Hematopoietic multipotent progenitor cell treated with erythropoietin and hydrocortisone succinate and interleukin-3 and kit ligand, for 17 days (in vitro differentiated cells): ENCODE data around the gene CPXCR1.
"Not testable (repeated sequence)": the region's sequence is repeated elsewhere in the genome, so short reads cannot be mapped to it uniquely, and the experiment has no call there.

Experiments
- DNase-seq: peaks from one replicate; pipeline ENCODE4 v3.0.0-alpha.2; 2015; ENCODE audit warnings: low spot score

The CPXCR1 gene

GRCh38 chrX:88746925-88747324 is at the start of gene CPXCR1:
Gene CPXCR1, plus strand, starts transcription at chrX:88747225. Its CDS starts 6,190 bp downstream, at chrX:88753415.
- no peak for DNase-seq

- DNase-seq, result no peak
These were observed 11.2 kb upstream of the CPXCR1 start for GRCh38 chrX:88735835-88736234.

- DNase-seq, result not testable (repeated sequence)
These were observed 810 bp upstream of the CPXCR1 start for GRCh38 chrX:88746215-88746614.

GRCh38 chrX:88752339-88752738 is 5.3 kb downstream of the CPXCR1 start:
- not testable (repeated sequence) for DNase-seq

- DNase-seq, result no peak
These were observed 42.8 kb downstream of the CPXCR1 start for GRCh38 chrX:88789825-88790224.
